Left colon (tissue), 2 donors: ENCODE data around the gene C2orf92. TPM values are rescaled to one million over a fixed set of nuclear protein-coding genes. Genes with fewer than 3 reads are reported as not detected.

Experiments
- ATAC-seq: fragments of 200-7000 bp; cut with Tn5 transposase; one replicate; pipeline ENCODE4 v1.9.1; 2020; ENCODE audit warnings: mild to moderate bottlenecking, moderate library complexity
- DNase-seq, 2 donors: peaks; one replicate each; pipeline ENCODE4 v3.0.0-alpha.2; 2020
- intact Hi-C, 2 donors: fragments of 100-400 bp; cut with DNase I in 1 of 2; cut with micrococcal nuclease in 1 of 2; formaldehyde crosslinking; loops; one replicate each; pipeline versions ENCODE4 v1.11.2 to v1.14.0; 2022; cut with DNase I, micrococcal nuclease
- total RNA-seq, 2 donors: library from RNA; stranded (reverse); fragmentation: NEBNext Ultra II Directional; extraction: Animal tissue kit (Norgen Biotek cat#: 25700); gene quantifications; one replicate each; pipeline ENCODE4 v1.2.1, GENCODE V29; 2021
- donor health status: DM: no; HTN: no; CAD: no.
- donor health status: DM: yes; HTN: yes; CAD: no.

Gene C2orf92
- total RNA-seq, 2 donors from 2014 or later = 7.2 to 7.8 TPM

DNA sequence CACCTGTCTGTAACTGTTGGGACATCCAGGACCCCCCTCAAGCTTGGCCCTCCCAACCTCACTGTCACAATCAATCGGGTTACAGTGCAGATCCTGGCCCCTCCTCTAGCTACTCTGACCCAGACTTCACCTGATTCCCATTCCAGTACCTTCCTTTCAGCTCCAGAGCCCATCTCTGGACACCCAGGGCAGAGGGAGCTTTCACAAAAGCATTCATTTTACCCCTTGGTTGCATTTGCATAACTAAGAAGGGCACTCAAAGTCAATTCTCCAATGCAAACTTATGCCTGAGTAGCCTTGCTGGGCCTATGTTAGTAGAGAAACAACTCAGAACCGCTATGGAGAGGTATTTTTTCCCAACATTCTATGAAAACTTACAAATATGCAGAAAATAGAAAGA, 51.2 kb downstream of the C2orf92 start:
- ATAC-seq (no peak), DNase-seq (no peak)
- intact Hi-C loops = no loop called here

GRCh38 chr2:97722227-97722626, 52.7 kb downstream of the C2orf92 start:
- ATAC-seq (no peak), DNase-seq (no peak)
- intact Hi-C loops = no loop called here

GRCh38 chr2:97723156-97724072, 53.9 kb downstream of the C2orf92 start:
- intact Hi-C loops = no loop called here
- DNase-seq (no peak), ATAC-seq (no peak)

- no peak for DNase-seq
- ATAC-seq = no peak
- intact Hi-C loops = no loop called here
These were observed 54.5 kb downstream of the C2orf92 start for GRCh38 chr2:97724073-97724410.

- DNase-seq = no peak
- no peak for ATAC-seq
- intact Hi-C loops = no loop called here
These were observed 55.0 kb downstream of the C2orf92 start for GRCh38 chr2:97724501-97724900.

GRCh38 chr2:97724946-97725688, 55.6 kb downstream of the C2orf92 start:
- DNase-seq (no peak), ATAC-seq (no peak)
- intact Hi-C loops = no loop called here

DNA sequence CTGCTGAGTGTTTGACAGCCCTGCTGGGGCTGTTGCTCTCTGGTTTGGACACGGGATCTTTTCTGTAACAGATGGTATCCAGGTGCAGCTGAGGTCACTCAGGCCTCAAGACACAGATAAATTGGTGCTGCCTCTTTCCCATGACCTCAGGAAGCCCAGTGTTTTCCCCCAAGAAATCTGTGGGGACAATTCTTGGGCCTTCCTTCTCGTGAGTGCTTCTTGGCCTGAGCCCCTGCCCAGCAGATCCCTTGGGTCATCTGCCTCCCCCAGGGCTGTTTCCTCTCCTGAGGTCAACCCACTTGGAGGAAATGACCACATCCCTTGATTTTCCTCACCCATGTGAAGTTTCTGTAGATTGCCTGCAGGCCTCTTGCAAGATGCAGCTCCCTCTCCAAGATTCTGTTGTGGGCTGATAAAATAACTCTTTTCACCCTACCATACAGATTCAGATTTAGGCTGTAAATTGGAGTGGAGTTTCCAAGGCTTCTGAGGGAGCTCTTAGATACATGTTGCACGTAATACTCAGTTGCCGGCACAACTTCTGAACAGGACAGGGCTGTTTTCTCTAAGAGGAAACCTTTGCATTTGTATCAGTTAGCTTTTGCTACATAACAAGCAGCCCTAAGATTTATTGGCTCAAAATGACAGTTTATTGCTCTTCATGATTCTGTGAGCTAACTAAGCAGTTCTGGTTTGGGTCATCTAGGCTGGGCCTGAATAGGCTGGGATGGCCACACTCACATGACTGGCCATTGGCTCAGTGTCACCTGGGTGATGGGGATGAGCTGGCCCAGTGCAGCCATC, 57.0 kb downstream of the C2orf92 start:
- intact Hi-C loops = no loop called here
- DNase-seq (no peak), ATAC-seq (no peak)

DNA sequence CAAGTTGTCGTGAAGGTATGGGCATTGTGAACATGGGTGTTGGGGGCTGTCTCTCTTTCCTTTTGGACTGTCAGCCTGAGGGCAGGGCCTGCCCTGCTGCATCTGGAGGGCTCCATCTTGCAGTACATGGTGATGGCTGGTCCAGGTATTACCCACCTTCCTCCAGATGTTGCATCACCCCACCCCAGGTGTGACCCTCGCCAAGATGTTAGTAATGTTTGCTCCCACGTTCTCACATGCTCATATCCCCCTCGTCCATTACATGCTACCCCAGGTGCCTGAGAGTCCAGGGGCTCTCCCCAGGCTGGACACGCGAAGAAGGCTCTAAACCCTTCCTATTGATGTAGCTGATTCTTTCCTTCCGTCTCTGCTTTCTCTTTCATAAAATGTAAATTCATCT, 57.8 kb downstream of the C2orf92 start:
- intact Hi-C loops = no loop called here
- no peak for ATAC-seq

GRCh38 chr2:97728091-97728731, 58.7 kb downstream of the C2orf92 start:
- peak; percentile 28 for ATAC-seq

More for the DNA sequence above, 57.8 kb downstream of the C2orf92 start:
- DNase-seq = no peak

DNA sequence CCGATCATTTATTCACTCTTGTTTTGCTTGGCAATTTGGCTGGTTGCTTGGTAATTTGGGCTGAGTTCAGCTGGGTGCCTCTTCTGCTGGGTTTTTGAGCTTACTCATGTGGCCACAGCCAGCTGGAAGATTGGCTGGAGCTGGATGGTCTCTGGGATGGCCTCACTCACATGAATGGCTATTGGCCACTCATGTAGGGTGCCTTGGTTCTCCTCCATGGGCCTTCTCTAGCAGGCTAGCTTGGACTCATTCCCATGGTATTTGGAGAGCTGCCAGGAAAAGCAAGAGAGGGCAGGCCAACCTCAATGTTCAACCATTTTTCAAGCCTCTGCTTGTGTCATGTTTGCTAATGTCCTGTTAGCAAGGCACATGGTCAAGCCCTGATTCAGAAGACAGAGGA, 60.7 kb downstream of the C2orf92 start:
- ATAC-seq (no peak), DNase-seq (no peak)
- intact Hi-C loops = no loop called here

More at GRCh38 chr2:97728091-97728731, 58.7 kb downstream of the C2orf92 start:
- DNase-seq = no peak
- intact Hi-C loops = no loop called here

- intact Hi-C loops = no loop called here
- no peak for ATAC-seq
These were observed 61.9 kb downstream of the C2orf92 start for GRCh38 chr2:97731274-97732020.

DNA sequence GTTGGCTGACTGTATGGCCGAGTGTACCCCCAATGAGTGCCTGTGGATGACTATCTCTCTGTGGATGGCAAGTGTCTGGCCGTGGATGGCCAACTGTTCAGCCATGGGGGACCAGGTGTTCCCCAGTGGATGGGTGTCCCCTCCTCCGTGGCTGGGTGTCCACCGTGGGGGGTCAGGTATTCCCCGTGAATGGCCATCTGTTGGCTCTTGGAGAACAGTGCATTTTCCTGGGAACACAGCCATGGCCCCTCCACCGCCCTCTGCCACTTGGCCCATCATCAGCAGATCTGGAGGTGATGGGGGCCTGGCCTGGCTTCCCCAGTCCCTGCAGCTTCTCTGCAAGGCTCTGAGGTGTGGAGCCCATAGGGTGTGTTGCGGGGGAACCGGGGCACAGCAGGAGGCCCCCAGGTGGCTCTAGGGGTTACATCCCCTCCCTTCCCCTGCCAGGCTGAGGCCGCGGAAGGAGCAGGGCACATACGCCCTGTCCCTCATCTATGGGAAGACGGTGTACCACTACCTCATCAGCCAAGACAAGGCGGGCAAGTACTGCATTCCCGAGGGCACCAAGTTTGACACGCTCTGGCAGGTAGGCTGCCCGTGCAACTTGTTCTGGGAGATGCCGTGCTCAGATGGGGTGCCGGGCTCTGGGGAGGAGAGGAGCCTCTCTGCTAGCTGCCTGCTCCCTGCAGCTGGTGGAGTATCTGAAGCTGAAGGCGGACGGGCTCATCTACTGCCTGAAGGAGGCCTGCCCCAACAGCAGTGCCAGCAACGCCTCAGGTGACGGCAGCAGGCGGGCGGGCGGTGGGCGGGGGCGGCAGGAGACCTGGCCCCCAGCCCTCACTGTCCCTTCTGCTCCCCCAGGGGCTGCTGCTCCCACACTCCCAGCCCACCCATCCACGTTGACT, 63.2 kb downstream of the C2orf92 start:
- DNase-seq (no peak), ATAC-seq (no peak)
- intact Hi-C loops = no loop called here

More at GRCh38 chr2:97731274-97732020, 61.9 kb downstream of the C2orf92 start:
- DNase-seq = no peak

DNA sequence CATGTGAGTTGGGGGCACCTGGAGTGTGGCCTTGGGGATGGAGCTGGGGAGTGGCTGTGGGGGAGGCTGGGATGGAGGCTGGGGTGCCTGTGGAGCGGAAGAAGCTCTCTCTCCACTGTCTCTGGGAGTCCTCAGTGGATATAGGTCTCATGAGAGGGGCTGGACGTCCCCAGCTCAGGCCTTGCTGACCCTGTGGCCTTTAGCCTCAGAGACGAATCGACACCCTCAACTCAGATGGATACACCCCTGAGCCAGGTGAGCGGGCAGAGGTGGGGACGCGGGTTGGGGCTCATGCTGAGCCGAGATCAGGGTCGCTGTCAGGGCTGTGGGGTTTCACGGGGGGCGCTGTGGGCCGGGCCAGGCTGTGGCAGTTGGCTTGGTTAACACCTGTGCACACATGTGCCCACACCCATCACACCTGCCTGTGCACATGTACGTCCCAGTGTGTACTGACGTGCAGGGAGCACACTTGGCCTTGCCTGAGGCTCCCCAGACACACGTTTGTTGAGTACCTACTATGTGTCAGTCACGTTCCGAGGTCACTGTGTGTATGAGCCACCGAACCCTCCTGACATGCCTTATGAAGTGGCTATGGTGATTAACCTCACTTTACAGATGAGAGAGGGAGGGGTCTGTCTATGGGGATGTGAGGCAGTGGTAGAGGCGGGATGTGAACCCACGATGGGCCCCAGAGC, 64.0 kb downstream of the C2orf92 start:
- ATAC-seq = no peak
- DNase-seq = no peak
- intact Hi-C loops = no loop called here

GRCh38 chr2:97734061-97735051, 64.8 kb downstream of the C2orf92 start:
- DNase-seq (no peak), ATAC-seq (no peak)
- intact Hi-C loops = no loop called here

DNA sequence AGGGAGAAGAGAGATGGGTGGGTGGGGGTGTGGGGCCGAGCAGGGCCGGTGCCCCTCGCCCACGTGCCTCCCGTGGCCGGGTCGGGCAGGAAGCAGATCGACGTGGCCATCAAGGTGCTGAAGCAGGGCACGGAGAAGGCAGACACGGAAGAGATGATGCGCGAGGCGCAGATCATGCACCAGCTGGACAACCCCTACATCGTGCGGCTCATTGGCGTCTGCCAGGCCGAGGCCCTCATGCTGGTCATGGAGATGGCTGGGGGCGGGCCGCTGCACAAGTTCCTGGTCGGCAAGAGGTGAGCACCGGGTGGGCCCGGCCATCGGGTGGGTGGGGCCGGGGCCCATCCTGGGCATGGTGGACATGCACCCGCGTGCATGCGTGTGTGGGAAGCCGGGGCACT, 65.6 kb downstream of the C2orf92 start:
- no peak for DNase-seq
- no peak for ATAC-seq
- intact Hi-C loops = no loop called here

DNA sequence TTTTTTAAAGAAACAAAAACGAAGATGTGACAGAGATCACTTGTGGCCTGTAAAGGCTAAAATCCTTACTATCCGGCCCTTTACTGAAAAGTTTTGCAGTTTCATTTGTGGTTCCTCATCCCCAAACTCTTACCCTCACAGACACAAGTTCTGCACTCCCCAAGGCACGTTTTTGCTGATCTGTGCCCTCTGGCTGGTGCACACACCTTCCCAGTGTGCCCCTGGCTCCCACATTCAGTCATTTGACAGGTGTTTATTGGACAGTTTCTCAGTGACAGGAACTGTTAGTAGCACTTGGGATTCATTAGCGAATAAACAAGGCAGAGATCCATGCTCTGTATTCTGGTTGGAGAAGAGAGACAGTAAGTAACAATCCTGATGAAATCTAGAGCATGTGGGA, 66.7 kb downstream of the C2orf92 start:
- ATAC-seq = no peak

More for the DNA sequence above, 66.7 kb downstream of the C2orf92 start:
- intact Hi-C loops = no loop called here
- no peak for DNase-seq
